Hematopoietic multipotent progenitor cell treated with erythropoietin and hydrocortisone succinate and interleukin-3 and kit ligand, for 8 days (in vitro differentiated cells): ENCODE measurements around the gene PCDHA10.
A peak's percentile ranks its signal among the peaks of the same experiment; 100 is the strongest.
"Not testable (repeated sequence)": the region's sequence is repeated elsewhere in the genome, so short reads cannot be mapped to it uniquely, and the experiment has no call there.

ENCODE experiments used
- DNase-seq: peaks from one replicate; pipeline ENCODE4 v3.0.0-alpha.2; 2015

PCDHA10 gene

GRCh38 chr5:140855772-140856674 is at the start of gene PCDHA10:
Gene PCDHA10 (plus strand): TSS chr5:140855897. CDS start chr5:140856049, 152 bp downstream.
- no peak for DNase-seq

GRCh38 chr5:140806834-140807775 is 48.6 kb upstream of the PCDHA10 start, which contains the start of gene PCDHA4:
Gene PCDHA4 (plus strand): TSS chr5:140807068.
- peak; percentile 22 for DNase-seq

DNA sequence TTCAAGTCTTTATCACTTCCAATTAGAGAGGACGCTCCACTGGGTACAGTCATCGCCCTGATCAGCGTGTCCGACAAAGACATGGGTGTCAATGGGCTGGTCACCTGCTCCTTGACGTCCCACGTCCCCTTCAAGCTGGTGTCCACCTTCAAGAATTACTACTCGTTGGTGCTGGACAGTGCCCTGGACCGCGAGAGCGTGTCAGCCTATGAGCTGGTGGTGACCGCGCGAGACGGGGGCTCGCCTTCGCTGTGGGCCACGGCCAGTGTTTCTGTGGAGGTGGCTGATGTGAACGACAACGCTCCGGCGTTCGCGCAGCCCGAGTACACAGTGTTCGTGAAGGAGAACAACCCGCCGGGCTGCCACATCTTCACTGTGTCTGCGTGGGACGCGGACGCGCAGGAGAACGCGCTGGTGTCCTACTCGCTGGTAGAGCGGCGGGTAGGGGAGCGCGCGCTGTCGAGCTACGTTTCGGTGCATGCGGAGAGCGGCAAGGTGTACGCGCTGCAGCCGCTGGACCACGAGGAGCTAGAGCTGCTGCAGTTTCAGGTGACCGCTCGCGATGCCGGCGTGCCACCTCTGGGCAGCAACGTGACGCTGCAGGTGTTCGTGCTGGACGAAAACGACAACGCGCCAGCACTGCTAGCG is 47.3 kb upstream of the PCDHA10 start:
- DNase-seq: not testable (repeated sequence)

- no peak for DNase-seq
Observed at GRCh38 chr5:140808889-140809291, 46.8 kb upstream of the PCDHA10 start.

DNA sequence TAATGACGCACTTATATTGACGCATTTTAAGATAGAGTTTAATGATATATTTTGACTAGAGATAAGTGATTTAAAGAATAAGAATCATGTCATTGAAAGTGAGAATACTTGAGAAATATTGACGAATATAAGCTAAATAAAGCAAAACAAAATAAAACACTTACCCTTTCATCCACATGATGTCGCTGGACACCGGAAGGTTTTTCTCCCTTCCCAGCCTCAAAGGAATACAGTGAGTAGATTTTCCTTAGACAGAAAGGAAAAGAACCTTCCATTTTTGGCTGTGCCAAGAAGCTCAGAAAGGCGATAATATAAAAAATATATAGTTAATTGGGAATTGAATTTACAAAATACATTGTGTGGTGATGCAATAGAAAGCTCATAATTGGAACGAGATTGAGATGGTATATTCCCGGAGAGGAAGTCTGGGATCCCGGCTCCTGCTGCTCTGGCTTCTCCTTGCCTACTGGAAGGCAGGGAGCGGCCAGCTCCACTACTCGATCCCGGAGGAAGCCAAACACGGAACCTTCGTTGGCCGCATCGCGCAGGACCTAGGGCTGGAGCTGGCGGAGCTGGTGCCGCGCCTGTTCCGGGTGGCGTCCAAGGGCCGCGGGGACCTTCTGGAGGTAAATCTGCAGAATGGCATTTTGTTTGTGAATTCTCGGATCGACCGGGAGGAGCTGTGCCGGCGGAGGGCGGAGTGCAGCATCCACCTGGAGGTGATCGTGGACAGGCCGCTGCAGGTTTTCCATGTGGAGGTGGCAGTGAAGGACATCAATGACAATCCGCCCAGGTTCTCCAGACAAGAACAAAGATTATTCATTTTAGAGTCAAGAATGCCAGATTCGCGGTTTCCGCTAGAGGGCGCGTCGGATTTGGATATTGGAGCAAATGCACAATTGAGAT is 34.1 kb upstream of the PCDHA10 start, which contains the start of gene PCDHA5:
PCDHA5 (plus strand) TSS at position 239 of the 906 bp plus-strand sequence.
- peak; percentile 39 for DNase-seq

- no peak for DNase-seq
Observed at GRCh38 chr5:140822281-140822629, 33.4 kb upstream of the PCDHA10 start.

GRCh38 chr5:140822969-140823368 is 32.7 kb upstream of the PCDHA10 start:
- DNase-seq: not testable (repeated sequence)

- DNase-seq: no peak
Observed at GRCh38 chr5:140823475-140823874, 32.2 kb upstream of the PCDHA10 start.

- no peak for DNase-seq
Observed at GRCh38 chr5:140827704-140828361, 27.9 kb upstream of the PCDHA10 start, which contains the start of gene PCDHA6. Gene PCDHA6 (plus strand): TSS chr5:140827960. CDS start chr5:140828092, 132 bp downstream.

GRCh38 chr5:140828362-140828737 is 27.3 kb upstream of the PCDHA10 start:
- no peak for DNase-seq

GRCh38 chr5:140829511-140830501 is 25.9 kb upstream of the PCDHA10 start:
- DNase-seq: not testable (repeated sequence)

DNA sequence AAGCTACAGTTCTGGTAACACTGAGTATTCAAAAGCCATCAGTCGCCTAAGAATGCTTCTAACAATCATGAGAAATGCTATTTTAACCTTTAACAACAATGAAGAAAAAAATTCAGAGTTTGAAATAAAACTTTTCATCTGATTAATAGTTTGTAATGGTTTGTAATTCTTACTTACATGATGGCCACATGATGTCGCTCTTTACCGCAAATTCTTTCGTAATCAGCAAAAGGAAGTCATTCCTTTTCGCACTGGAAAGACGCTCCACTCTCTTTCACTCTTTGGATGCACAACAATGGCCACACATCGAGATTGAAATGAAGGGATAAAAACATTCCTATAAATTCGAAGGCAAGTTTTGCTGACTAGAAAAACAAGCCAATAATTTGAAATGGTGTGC is 21.7 kb upstream of the PCDHA10 start, which contains the start of gene PCDHA7:
PCDHA7 (plus strand) TSS at position 277 of the 400 bp plus-strand sequence; CDS start at position 392, 115 bp downstream.
- DNase-seq: no peak

GRCh38 chr5:140834439-140835008 is 21.2 kb upstream of the PCDHA10 start:
- DNase-seq: not testable (repeated sequence)

- no peak for DNase-seq
Observed at GRCh38 chr5:140835622-140836510, 19.8 kb upstream of the PCDHA10 start.

GRCh38 chr5:140840978-140841962 is 14.4 kb upstream of the PCDHA10 start, which contains the start of gene PCDHA8:
Gene PCDHA8 (plus strand): TSS chr5:140841187. CDS start chr5:140841322, 135 bp downstream.
- peak; percentile 6 for DNase-seq
